Immature natural killer cell (primary cell): ENCODE measurements around the gene NFE2L3. TPM values are rescaled to one million over a fixed set of nuclear protein-coding genes. Genes with fewer than 3 reads are reported as not detected.
"Not testable (repeated sequence)": the region's sequence is repeated elsewhere in the genome, so short reads cannot be mapped to it uniquely, and the experiment has no call there.

ENCODE experiments used
- DNase-seq, 3 donors: peaks; one replicate each; pipeline ENCODE4 v3.0.0; 2022; ENCODE audit warnings: mixed read lengths in 1 of 3
- H3K27ac Mint-ChIP-seq, 6 donors: one replicate each; pipeline ENCODE4 v1.8.0; 2020; ENCODE audit warnings: mixed read lengths in 6 of 6, mild to moderate bottlenecking in 5 of 6, inconsistent platforms in 4 of 6, moderate library complexity in 3 of 6
- H3K27me3 Mint-ChIP-seq, 3 donors: one replicate each; pipeline ENCODE4 v1.8.0; 2020 to 2021; ENCODE audit warnings: low read depth in 3 of 3, mild to moderate bottlenecking in 3 of 3, mixed read lengths in 3 of 3, moderate library complexity in 3 of 3, inconsistent platforms in 1 of 3
- H3K36me3 Mint-ChIP-seq, 3 donors: one replicate each; pipeline ENCODE4 v1.8.0; 2020; ENCODE audit warnings: mixed read lengths in 3 of 3, inconsistent platforms in 2 of 3, mild to moderate bottlenecking in 2 of 3
- H3K4me1 Mint-ChIP-seq, 2 donors: one replicate each; pipeline ENCODE4 v1.8.0; 2020; ENCODE audit warnings: inconsistent platforms in 2 of 2, mild to moderate bottlenecking in 2 of 2, mixed read lengths in 2 of 2, moderate library complexity in 1 of 2
- H3K4me3 Mint-ChIP-seq, 5 donors: one replicate each; pipeline ENCODE4 v1.8.0; 2020; ENCODE audit warnings: mild to moderate bottlenecking in 5 of 5, mixed read lengths in 5 of 5, inconsistent platforms in 3 of 5, moderate library complexity in 3 of 5
- H3K9me3 Mint-ChIP-seq, 6 donors: one replicate each; pipeline ENCODE4 v1.8.0; 2020; ENCODE audit warnings: mild to moderate bottlenecking in 6 of 6, mixed read lengths in 6 of 6, inconsistent platforms in 4 of 6, moderate library complexity in 3 of 6
- polyA plus RNA-seq, 3 donors: library from polyadenylated mRNA; unstranded; fragments of 300-500 nt; fragmentation: Illumina TruSeq; gene quantifications; one replicate each; pipeline ENCODE4 v1.2.3, GENCODE V29; 2021

Gene NFE2L3
- polyA plus RNA-seq, 3 donors from 2014 or later = 3.5 to 5.5 (median 4.5) TPM

GRCh38 chr7:26167303-26167934 is 15.4 kb downstream of the NFE2L3 start:
- peak overlapping the region in 4 of 5 donors; percentile 14 to 46 (median 34) for H3K4me3 Mint-ChIP-seq
- H3K27ac Mint-ChIP-seq = peak overlapping the region; percentile 46 to 90 (median 76)
- H3K27me3 Mint-ChIP-seq = peaks cover 0 to 8% (median 1%) of the 10 kb centered on the region in 3 donors
- H3K36me3 Mint-ChIP-seq = peaks cover 6 to 22% (median 11%) of the 10 kb centered on the region in 3 donors
- peaks cover 17 to 18% of the 10 kb centered on the region in 2 donors for H3K4me1 Mint-ChIP-seq
- peak; percentile 57 to 61 (median 59) for DNase-seq
- peaks cover 0 to 4% (median 0%) of the 10 kb centered on the region in 6 donors for H3K9me3 Mint-ChIP-seq

- no peak overlapping the region for H3K4me3 Mint-ChIP-seq
- H3K27ac Mint-ChIP-seq = peak overlapping the region in 1 of 6 donors; percentile 59
These were observed 16.5 kb downstream of the NFE2L3 start for GRCh38 chr7:26168458-26169023.

GRCh38 chr7:26169271-26169670 is 17.3 kb downstream of the NFE2L3 start:
- no peak for DNase-seq
- H3K27ac Mint-ChIP-seq = no peak overlapping the region
- H3K27me3 Mint-ChIP-seq = peaks cover 0 to 4% (median 0%) of the 10 kb centered on the region in 3 donors
- peaks cover 12 to 27% (median 23%) of the 10 kb centered on the region in 3 donors for H3K36me3 Mint-ChIP-seq
- peaks cover 17 to 18% of the 10 kb centered on the region in 2 donors for H3K4me1 Mint-ChIP-seq
- H3K9me3 Mint-ChIP-seq = peaks cover 0 to under 1% (median 0%) of the 10 kb centered on the region in 6 donors
- no peak overlapping the region for H3K4me3 Mint-ChIP-seq

More at GRCh38 chr7:26168458-26169023, 16.5 kb downstream of the NFE2L3 start:
- H3K9me3 Mint-ChIP-seq = peaks cover 0 to 4% (median 0%) of the 10 kb centered on the region in 6 donors
- DNase-seq = no peak
- peaks cover 17 to 18% of the 10 kb centered on the region in 2 donors for H3K4me1 Mint-ChIP-seq
- peaks cover 0 to 8% (median 1%) of the 10 kb centered on the region in 3 donors for H3K27me3 Mint-ChIP-seq
- peaks cover 6 to 21% (median 16%) of the 10 kb centered on the region in 3 donors for H3K36me3 Mint-ChIP-seq

- no peak for DNase-seq
- Mint-ChIP-seq H3K4me1 (peaks cover 17 to 18% of the 10 kb centered on the region in 2 donors), H3K27me3 (peaks cover 0 to under 1% (median 0%) of the 10 kb centered on the region in 3 donors), H3K36me3 (peaks cover 12 to 29% (median 25%) of the 10 kb centered on the region in 3 donors), H3K4me3 (no peak overlapping the region), H3K27ac (no peak overlapping the region), H3K9me3 (no peaks in the 10 kb centered on the region)
These were observed 18.7 kb downstream of the NFE2L3 start for GRCh38 chr7:26170663-26171062.

- H3K27me3 Mint-ChIP-seq = no peaks in the 10 kb centered on the region
- no peak for DNase-seq
- peaks cover 12 to 29% (median 25%) of the 10 kb centered on the region in 3 donors for H3K36me3 Mint-ChIP-seq
- peaks cover 13 to 15% of the 10 kb centered on the region in 2 donors for H3K4me1 Mint-ChIP-seq
- H3K9me3 Mint-ChIP-seq = no peaks in the 10 kb centered on the region
- no peak overlapping the region for H3K4me3 Mint-ChIP-seq
- H3K27ac Mint-ChIP-seq = peak overlapping the region in 1 of 6 donors; percentile 48
These were observed 19.6 kb downstream of the NFE2L3 start for GRCh38 chr7:26171601-26172000.

GRCh38 chr7:26172048-26172447 is 20.1 kb downstream of the NFE2L3 start:
- H3K4me1 Mint-ChIP-seq = peaks cover 9 to 11% of the 10 kb centered on the region in 2 donors
- no peaks in the 10 kb centered on the region for H3K9me3 Mint-ChIP-seq
- H3K27me3 Mint-ChIP-seq = no peaks in the 10 kb centered on the region
- H3K27ac Mint-ChIP-seq = no peak overlapping the region
- no peak for DNase-seq
- H3K4me3 Mint-ChIP-seq = no peak overlapping the region
- peaks cover 12 to 29% (median 25%) of the 10 kb centered on the region in 3 donors for H3K36me3 Mint-ChIP-seq

- H3K27ac Mint-ChIP-seq, H3K4me3 Mint-ChIP-seq, H3K27me3 Mint-ChIP-seq, H3K9me3 Mint-ChIP-seq, DNase-seq: not testable (repeated sequence)
- Mint-ChIP-seq H3K36me3 (peaks cover 12 to 21% (median 19%) of the 10 kb centered on the region in 3 donors), H3K4me1 (peaks cover 27 to 34% of the 10 kb centered on the region in 2 donors)
These were observed 23.9 kb downstream of the NFE2L3 start for GRCh38 chr7:26175903-26176302.

- not testable (repeated sequence) for H3K27ac Mint-ChIP-seq, DNase-seq, H3K4me3 Mint-ChIP-seq, H3K27me3 Mint-ChIP-seq, H3K9me3 Mint-ChIP-seq
- Mint-ChIP-seq H3K36me3 (peaks cover 10 to 16% (median 16%) of the 10 kb centered on the region in 3 donors), H3K4me1 (peaks cover 33 to 42% of the 10 kb centered on the region in 2 donors)
These were observed 24.7 kb downstream of the NFE2L3 start for GRCh38 chr7:26176696-26177095.

GRCh38 chr7:26177269-26177668 is 25.3 kb downstream of the NFE2L3 start:
- not testable (repeated sequence) for H3K4me3 Mint-ChIP-seq, H3K9me3 Mint-ChIP-seq, DNase-seq, H3K27me3 Mint-ChIP-seq, H3K27ac Mint-ChIP-seq
- peaks cover 39 to 48% of the 10 kb centered on the region in 2 donors for H3K4me1 Mint-ChIP-seq
- H3K36me3 Mint-ChIP-seq = peaks cover 8 to 15% (median 13%) of the 10 kb centered on the region in 3 donors

GRCh38 chr7:26178272-26178960 is 26.4 kb downstream of the NFE2L3 start:
- H3K27ac Mint-ChIP-seq = peak overlapping the region in 2 of 6 donors; percentile 36 to 73
- no peaks in the 10 kb centered on the region for H3K9me3 Mint-ChIP-seq
- no peaks in the 10 kb centered on the region for H3K27me3 Mint-ChIP-seq
- no peak overlapping the region for H3K4me3 Mint-ChIP-seq
- DNase-seq = no peak
- H3K36me3 Mint-ChIP-seq = peaks cover 6 to 10% (median 8%) of the 10 kb centered on the region in 3 donors
- peaks cover 46 to 57% of the 10 kb centered on the region in 2 donors for H3K4me1 Mint-ChIP-seq

GRCh38 chr7:26179422-26179821 is 27.4 kb downstream of the NFE2L3 start:
- DNase-seq = no peak
- H3K36me3 Mint-ChIP-seq = peaks cover 0 to 3% (median under 1%) of the 10 kb centered on the region in 3 donors
- no peaks in the 10 kb centered on the region for H3K9me3 Mint-ChIP-seq
- no peaks in the 10 kb centered on the region for H3K27me3 Mint-ChIP-seq
- H3K4me3 Mint-ChIP-seq = peak overlapping the region in 1 of 5 donors; percentile 6
- H3K27ac Mint-ChIP-seq = peak overlapping the region in 3 of 6 donors; percentile 19 to 65 (median 41)
- H3K4me1 Mint-ChIP-seq = peaks cover 56 to 67% of the 10 kb centered on the region in 2 donors

- Mint-ChIP-seq H3K27me3 (no peaks in the 10 kb centered on the region), H3K9me3 (no peaks in the 10 kb centered on the region), H3K4me1 (peaks cover 61 to 72% of the 10 kb centered on the region in 2 donors), H3K27ac (peak overlapping the region; percentile 28 to 84 (median 70)), H3K4me3 (peak overlapping the region in 1 of 5 donors; percentile 13), H3K36me3 (peaks cover 0 to 8% (median 3%) of the 10 kb centered on the region in 3 donors)
- DNase-seq = no peak
These were observed 28.0 kb downstream of the NFE2L3 start for GRCh38 chr7:26179826-26180497.

- no peaks in the 10 kb centered on the region for H3K27me3 Mint-ChIP-seq
- H3K4me1 Mint-ChIP-seq = peaks cover 69 to 81% of the 10 kb centered on the region in 2 donors
- peak in 2 of 3 donors; percentile 20 to 26 for DNase-seq
- H3K4me3 Mint-ChIP-seq = peak overlapping the region in 1 of 5 donors; percentile 13
- H3K9me3 Mint-ChIP-seq = no peaks in the 10 kb centered on the region
- H3K27ac Mint-ChIP-seq = peak overlapping the region in 5 of 6 donors; percentile 28 to 84 (median 71)
- H3K36me3 Mint-ChIP-seq = peaks cover 3 to 12% (median 5%) of the 10 kb centered on the region in 3 donors
These were observed 28.8 kb downstream of the NFE2L3 start for GRCh38 chr7:26180792-26181198.
